ENCODE data around the gene PARN. TPM values are rescaled to one million over a fixed set of nuclear protein-coding genes. Genes with fewer than 3 reads are reported as not detected.
"Not testable (repeated sequence)": the region's sequence is repeated elsewhere in the genome, so short reads cannot be mapped to it uniquely, and the experiment has no call there.

PARN gene
- total RNA-seq, 1 donor from 2014 or later, result 16.1 TPM

GRCh38 chr16:14436401-14436955 lies 193.6 kb downstream of the PARN start:
- intact Hi-C loops (cut with DNase I), result no loop called here
- ATAC-seq (ENCODE audit: poor library complexity) (peak; percentile 68), DNase-seq (no peak)

GRCh38 chr16:14434860-14435259 lies 195.2 kb downstream of the PARN start:
- no peak for ATAC-seq (ENCODE audit: poor library complexity)
- intact Hi-C loops (cut with DNase I), result no loop called here
- DNase-seq, result no peak

GRCh38 chr16:14428971-14429637 lies 201.0 kb downstream of the PARN start:
- intact Hi-C loops (cut with DNase I); ATAC-seq (ENCODE audit: poor library complexity); DNase-seq: not testable (repeated sequence)

- ATAC-seq (ENCODE audit: poor library complexity), result no peak
- intact Hi-C loops (cut with DNase I), result no loop called here
These were observed 202.0 kb downstream of the PARN start for GRCh38 chr16:14428043-14428442.

GRCh38 chr16:14427371-14427948 lies 202.6 kb downstream of the PARN start:
- ATAC-seq (ENCODE audit: poor library complexity), result no peak
- intact Hi-C loops (cut with DNase I), result no loop called here

More at GRCh38 chr16:14428043-14428442, 202.0 kb downstream of the PARN start:
- no peak for DNase-seq

GRCh38 chr16:14424595-14424994 lies 205.5 kb downstream of the PARN start:
- ATAC-seq (ENCODE audit: poor library complexity) (no peak), DNase-seq (no peak)
- intact Hi-C loops (cut with DNase I), result no loop called here

More at GRCh38 chr16:14427371-14427948, 202.6 kb downstream of the PARN start:
- DNase-seq, result no peak

- intact Hi-C loops (cut with DNase I), result no loop called here
- ATAC-seq (ENCODE audit: poor library complexity), result no peak
- no peak for DNase-seq
These were observed 206.7 kb downstream of the PARN start for GRCh38 chr16:14423344-14423743.

- intact Hi-C loops (cut with DNase I), result no loop called here
- ATAC-seq (ENCODE audit: poor library complexity) (peak; percentile 22), DNase-seq (peak; percentile 53)
These were observed 209.2 kb downstream of the PARN start for GRCh38 chr16:14420721-14421488.

- intact Hi-C loops (cut with DNase I); ATAC-seq (ENCODE audit: poor library complexity); DNase-seq: not testable (repeated sequence)
These were observed 209.8 kb downstream of the PARN start for GRCh38 chr16:14420243-14420642.

- DNase-seq (no peak), ATAC-seq (ENCODE audit: poor library complexity) (no peak)
- intact Hi-C loops (cut with DNase I), result no loop called here
These were observed 210.2 kb downstream of the PARN start for GRCh38 chr16:14419817-14420216.

- intact Hi-C loops (cut with DNase I), result no loop called here
- DNase-seq, result no peak
- ATAC-seq (ENCODE audit: poor library complexity), result peak; percentile 88
These were observed 211.2 kb downstream of the PARN start for GRCh38 chr16:14418795-14419225.

GRCh38 chr16:14416184-14416583 lies 213.9 kb downstream of the PARN start:
- ATAC-seq (ENCODE audit: poor library complexity) (no peak), DNase-seq (no peak)
- intact Hi-C loops (cut with DNase I), result no loop called here

GRCh38 chr16:14415291-14415690 lies 214.8 kb downstream of the PARN start:
- DNase-seq (no peak), ATAC-seq (ENCODE audit: poor library complexity) (no peak)
- intact Hi-C loops (cut with DNase I), result no loop called here

- intact Hi-C loops (cut with DNase I), result loop anchor here (10.0 kb wide), 1 partner anchor 55 kb away; no protein-coding TSS in a partner anchor
- DNase-seq (no peak), ATAC-seq (ENCODE audit: poor library complexity) (peak; percentile 11)
These were observed 220.5 kb downstream of the PARN start for GRCh38 chr16:14409563-14409962.

GRCh38 chr16:14407786-14408399 lies 222.2 kb downstream of the PARN start:
- intact Hi-C loops (cut with DNase I), result loop anchor here (10.0 kb wide), 1 partner anchor 57 kb away; no protein-coding TSS in a partner anchor
- DNase-seq (no peak), ATAC-seq (ENCODE audit: poor library complexity) (peak; percentile 36)

- intact Hi-C loops (cut with DNase I), result loop anchor here (10.0 kb wide), 1 partner anchor 59 kb away; no protein-coding TSS in a partner anchor
- no peak for DNase-seq
- peak; percentile 10 for ATAC-seq (ENCODE audit: poor library complexity)
These were observed 224.2 kb downstream of the PARN start for GRCh38 chr16:14405611-14406537.

- intact Hi-C loops (cut with DNase I), result loop anchor here (10.0 kb wide), 1 partner anchor 62 kb away; no protein-coding TSS in a partner anchor
- not testable (repeated sequence) for DNase-seq; ATAC-seq (ENCODE audit: poor library complexity)
These were observed 227.1 kb downstream of the PARN start for GRCh38 chr16:14403001-14403389.
